CD1c-positive myeloid dendritic cell (primary cell): ENCODE measurements around the gene RNH1.
"Not testable (repeated sequence)": the region's sequence is repeated elsewhere in the genome, so short reads cannot be mapped to it uniquely, and the experiment has no call there.

ENCODE experiments used
- DNase-seq: peaks from one replicate; pipeline ENCODE4 v3.0.0-alpha.2; 2016; ENCODE audit errors: extremely low spot score

Gene RNH1

DNA sequence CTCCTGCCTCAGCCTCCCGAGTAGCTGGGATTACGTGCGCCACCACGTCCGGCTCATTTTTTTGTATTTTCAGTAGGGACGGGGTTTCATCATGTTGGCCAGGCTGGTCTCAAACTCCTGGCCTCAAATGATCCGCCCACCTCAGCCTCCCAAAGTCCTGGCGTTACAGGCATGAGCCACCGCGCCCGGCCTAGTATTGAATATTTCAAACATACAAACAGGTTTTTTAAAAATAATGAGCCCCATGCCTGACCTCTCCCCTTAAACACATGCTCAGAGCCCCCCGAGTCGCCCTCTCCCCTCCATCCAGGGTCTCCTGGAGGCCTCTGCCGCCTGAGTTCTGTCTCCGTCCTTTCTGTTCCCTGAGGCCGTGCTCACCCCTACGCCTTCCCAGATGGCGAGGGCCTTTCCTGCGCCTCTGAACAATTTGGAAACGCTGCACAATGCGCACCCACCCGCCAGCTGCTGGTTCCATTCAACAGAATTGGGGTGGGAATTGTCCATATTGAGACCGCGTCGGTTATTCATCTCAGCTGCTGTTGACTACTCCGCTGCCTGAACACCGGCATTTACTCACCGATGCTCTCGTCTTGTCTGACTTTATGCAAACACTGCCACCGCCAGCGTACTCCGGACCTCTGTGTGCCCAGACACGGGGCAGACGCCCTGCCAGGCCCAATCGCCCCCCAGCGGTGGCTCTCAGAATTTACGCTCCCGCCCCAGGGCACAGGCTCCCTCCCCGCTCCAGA is 13.6 kb upstream of the RNH1 start:
- DNase-seq: no peak

DNA sequence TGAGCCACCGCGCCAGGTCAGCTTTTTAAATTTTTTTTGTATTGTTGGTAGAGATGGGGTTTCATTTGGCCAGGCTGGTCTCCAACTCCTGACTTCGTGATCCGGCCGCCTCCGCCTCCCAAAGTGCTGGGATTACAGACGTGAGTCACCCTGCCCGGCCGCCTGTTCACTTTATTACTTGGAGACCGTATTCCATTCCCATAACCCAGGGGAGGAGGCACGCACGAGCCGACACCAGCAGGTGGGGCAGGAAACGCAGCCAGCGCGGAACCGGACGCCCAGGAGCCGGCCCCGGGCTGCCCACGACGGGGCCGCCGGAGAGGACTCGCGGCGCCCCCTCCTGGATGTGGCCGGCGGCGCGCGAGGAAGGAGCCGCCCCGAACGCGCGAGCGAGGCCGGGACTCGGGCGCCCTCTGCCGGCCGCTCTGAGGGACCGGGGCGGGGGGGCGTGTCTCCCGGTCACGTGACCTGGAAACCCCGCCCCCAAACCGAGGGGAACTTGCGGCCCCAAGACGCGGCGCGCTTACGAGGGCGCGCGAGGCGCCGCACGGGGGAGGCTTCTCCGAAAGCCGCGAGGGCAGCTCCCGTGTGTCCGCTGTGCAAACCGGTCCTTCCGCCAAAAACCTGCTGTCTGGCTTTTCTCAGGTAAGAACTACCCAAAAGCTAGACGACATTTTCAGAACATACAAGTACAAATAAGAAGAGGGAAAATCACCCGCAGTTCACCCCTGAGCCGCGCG is 11.6 kb upstream of the RNH1 start:
- DNase-seq: peak; percentile 98

- DNase-seq: not testable (repeated sequence)
Measured at GRCh38 chr11:516918-517685, 10.1 kb upstream of the RNH1 start.

- DNase-seq: no peak
Measured at GRCh38 chr11:516400-516799, 9.4 kb upstream of the RNH1 start.

- no peak for DNase-seq
Measured at GRCh38 chr11:515131-515530, 8.1 kb upstream of the RNH1 start.

DNA sequence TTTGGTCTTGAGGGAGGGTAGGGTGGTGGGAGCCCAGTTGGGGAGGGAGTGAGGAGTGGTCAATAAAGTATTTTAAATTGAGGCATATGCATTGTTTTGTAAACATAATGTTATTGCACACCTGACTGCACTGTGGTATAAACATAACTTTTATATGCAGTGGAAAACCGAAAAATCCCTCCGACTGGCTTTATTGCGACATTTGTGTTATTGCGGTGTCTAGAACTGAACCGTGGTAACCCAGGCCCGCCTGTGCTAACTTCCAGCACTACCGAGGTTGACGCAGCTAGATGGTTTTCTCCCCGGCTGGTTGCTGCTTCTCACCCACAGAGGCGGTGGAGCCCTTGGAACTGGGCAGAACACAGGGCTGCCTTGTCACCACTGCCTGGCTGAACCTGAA is 7.6 kb upstream of the RNH1 start:
- DNase-seq: no peak

DNA sequence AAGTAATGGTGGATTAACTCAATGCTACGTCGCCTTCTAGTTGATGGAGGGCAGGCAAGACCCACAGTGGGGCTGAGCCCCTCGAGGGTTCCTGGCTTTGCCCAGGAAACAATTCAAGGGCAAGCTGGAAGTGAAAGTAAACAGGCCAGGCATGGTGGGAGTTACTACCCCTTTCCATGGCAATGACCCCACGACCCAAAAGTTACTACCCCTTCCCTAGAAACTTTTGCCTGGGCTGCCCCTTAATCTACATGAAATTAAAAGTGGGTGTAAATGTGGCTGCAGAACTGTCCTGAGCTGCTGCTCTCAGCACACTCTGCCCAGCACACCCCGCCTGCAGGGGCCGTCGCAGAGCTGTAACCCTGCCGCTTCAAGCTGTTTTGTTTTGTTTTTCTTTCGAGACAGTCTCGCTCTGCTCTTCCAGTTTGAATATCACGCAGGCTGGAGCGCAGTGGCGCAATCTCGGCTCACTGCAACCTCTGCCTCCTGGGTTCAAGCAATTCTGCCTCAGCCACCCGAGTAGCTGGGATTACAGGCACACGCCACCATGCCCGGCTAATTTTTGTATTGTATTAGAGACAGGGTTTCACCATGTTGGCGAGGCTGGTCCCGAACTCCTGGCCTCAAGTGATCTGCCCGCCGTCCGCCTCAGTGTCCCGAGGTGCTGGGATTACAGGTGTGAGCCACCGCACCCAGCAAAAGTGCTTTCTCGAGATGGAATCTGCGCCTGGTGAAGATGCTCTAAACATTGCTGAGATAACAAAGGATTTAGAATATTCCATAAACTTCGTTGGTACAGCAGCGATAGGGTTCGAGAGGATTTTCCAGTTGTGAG is 5.9 kb upstream of the RNH1 start:
- peak; percentile 78 for DNase-seq

DNA sequence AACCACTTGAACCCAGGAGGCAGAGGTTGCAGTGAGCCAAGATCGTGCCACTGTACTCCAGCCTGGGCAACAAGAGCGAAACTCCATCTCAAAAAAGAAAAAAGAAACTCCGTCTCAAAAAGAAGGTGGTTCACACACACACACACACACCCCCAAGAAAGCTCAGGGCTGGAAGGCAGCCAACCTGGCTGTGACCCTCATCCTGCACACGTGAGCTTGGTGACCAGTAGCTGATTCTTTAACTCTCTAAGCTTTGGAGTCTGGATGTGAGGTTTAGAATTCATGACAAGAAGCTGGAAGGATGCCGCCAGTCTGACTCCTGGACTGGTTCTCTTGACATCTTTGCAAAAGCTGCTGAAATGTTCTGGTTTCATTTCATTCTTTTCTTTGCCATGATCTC is 1.9 kb upstream of the RNH1 start:
- no peak for DNase-seq

GRCh38 chr11:507727-508515 is 879 bp upstream of the RNH1 start:
- no peak for DNase-seq

- DNase-seq: peak; percentile 99
Measured at GRCh38 chr11:506238-506994, 626 bp downstream of the RNH1 start.

- no peak for DNase-seq
Measured at GRCh38 chr11:504994-505344, 2.1 kb downstream of the RNH1 start.

GRCh38 chr11:504053-504993 is 2.7 kb downstream of the RNH1 start:
- DNase-seq: peak; percentile 54

DNA sequence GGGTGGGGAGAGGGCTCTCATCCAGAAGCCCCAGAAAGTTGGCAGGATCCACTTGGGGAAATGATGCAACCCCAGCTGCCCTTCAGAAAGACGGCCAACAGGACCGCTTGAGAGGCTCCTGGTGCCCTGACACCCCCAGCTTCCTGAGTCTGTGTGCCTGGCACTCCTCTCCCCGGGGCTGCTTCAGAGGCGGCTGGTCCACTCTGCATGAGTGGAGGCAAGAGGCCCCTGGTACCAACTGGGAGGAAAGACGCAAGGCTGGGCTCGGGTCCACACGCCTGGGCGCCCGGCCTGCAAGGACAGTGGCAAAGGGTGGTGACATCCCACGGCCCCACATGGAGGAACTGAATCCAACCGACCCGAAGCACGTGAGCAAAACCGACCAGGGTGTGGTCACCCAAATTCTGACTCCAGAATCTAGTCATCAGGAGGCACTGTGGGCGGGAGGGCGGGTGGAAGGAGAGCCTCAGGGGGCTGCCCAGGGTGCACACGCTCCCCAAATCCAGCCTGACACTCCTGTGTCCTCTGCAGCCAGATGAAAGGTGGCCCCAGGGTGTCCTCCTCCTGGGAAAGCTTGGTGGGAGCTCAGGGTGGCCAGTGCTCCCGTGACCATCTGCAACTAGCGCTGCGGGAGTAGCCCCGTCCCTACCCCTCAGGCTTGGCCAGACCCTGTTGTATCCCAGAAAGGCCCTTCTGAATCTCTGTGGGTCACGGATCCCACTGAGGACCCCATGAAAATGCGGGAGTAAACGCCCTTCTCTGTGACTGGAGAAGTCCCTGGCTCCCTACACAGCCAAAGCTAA is 3.7 kb downstream of the RNH1 start:
- DNase-seq: peak; percentile 95

DNA sequence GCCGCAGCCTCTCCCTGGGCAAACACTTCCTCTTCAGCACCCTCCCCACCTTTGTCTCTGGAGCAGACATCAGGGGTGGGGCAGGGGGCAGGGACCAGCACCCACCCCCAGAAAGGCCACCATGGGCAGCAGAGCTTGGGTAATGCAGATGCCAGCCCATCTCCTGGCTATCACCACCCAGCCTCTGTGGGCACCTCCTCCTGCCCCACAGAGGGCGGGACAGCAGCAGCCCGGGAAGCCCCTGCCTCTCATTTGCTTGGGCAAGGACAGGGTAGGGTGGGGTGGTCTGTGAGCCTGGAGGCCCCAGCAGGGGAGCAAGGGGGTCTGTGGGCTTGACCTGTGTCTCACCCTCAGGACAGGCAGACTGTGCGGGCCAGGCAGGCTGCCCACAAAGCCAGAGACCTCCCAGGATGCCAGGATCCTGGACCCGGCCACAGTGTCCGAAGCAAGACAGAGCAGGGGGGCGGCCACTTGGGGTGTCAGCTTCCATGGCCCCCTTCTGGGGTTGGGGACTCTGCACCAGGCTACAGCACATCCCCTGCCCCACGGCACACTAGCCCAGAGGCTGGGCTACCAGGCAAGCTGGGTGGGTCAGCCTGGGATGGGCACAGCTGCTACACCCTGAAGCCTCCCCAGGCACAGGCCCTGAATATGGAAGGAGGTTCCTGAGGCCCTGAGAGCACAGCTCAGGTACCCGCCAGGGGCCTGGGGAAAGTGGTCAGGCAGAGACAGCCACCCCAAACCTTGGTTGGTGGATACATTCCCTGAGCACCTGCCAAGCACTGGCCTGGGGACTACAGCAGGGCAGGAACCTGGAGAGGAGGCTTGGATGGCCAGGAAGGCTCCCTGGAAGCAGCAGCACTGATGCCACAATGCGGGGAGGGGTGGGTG is 4.5 kb downstream of the RNH1 start:
- DNase-seq: peak; percentile 10

- no peak for DNase-seq
Measured at GRCh38 chr11:501683-502287, 5.3 kb downstream of the RNH1 start.

- DNase-seq: no peak
Measured at GRCh38 chr11:501001-501682, 5.9 kb downstream of the RNH1 start.
